NT2/D1 (cell line): ENCODE results near the gene RPS27A.
"Not testable (repeated sequence)": the region's sequence is repeated elsewhere in the genome, so short reads cannot be mapped to it uniquely, and the experiment has no call there.

ENCODE experiments used
- DNase-seq: peaks from one replicate; pipeline ENCODE4 v3.0.0-alpha.2; 2011; ENCODE audit warnings: low read depth, low spot score
- H3K27me3 ChIP-seq: 2 replicates; pipeline ENCODE4 v1.6.0; 2011; ENCODE audit warnings: mild to moderate bottlenecking; ENCODE audit not compliant: insufficient read length, insufficient read depth
- H3K36me3 ChIP-seq: 2 replicates; pipeline ENCODE4 v1.6.1; 2011; ENCODE audit warnings: mild to moderate bottlenecking, low read length, mixed read lengths; ENCODE audit not compliant: insufficient read depth, insufficient read length
- H3K4me1 ChIP-seq: 2 replicates; pipeline ENCODE4 v1.5.1; 2011; ENCODE audit not compliant: insufficient read depth, insufficient read length
- H3K4me3 ChIP-seq: 2 replicates; pipeline ENCODE4 v1.5.1; 2011; ENCODE audit warnings: low read depth; ENCODE audit not compliant: insufficient read length
- H3K9ac ChIP-seq: 2 replicates; pipeline ENCODE4 v1.6.0; 2011; ENCODE audit warnings: low read depth; ENCODE audit not compliant: insufficient read length
- H3K9me3 ChIP-seq: 2 replicates; pipeline ENCODE4 v1.5.1; 2011; ENCODE audit warnings: mild to moderate bottlenecking, low read length; ENCODE audit not compliant: insufficient read depth
- SUZ12 ChIP-seq: IDR thresholded peaks from 2 replicates; pipeline ENCODE4 v1.6.1; 2011; ENCODE audit not compliant: insufficient read length, insufficient read depth; ENCODE audit errors: extremely low read depth
- YY1 ChIP-seq: IDR thresholded peaks from 2 replicates; pipeline ENCODE4 v1.6.1; 2011; ENCODE audit not compliant: insufficient read length, insufficient read depth
- ZNF274 ChIP-seq: IDR thresholded peaks from 2 replicates; pipeline ENCODE4 v1.6.1; 2011; ENCODE audit warnings: mild to moderate bottlenecking, low read depth, low read length

RPS27A gene

DNA sequence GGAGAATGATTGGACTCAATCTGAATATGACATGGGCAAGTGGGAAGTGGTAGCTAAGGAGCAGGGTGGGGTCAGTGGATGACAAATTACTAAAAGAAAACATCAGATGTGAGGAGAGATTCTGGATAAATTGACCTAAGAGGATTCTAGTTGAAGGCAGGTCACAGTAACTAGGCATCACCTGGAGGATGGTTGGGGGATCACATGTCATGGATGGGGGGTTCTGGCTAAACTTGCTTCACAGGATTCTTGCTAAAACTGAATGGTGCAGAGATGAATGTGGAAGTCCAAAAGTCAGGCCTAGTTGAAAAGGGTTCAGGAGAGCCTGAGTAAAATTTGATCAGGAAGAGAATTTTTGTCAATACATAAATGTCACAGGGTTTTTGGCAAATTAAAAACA, 18.7 kb upstream of the RPS27A start:
- DNase-seq: no peak
- Histone ChIP-seq H3K9ac (no peak overlapping the region), H3K4me1 (no peaks in the 10 kb centered on the region), H3K27me3 (no peaks in the 10 kb centered on the region), H3K4me3 (no peak overlapping the region), H3K9me3 (no peaks in the 10 kb centered on the region), H3K36me3 (no peaks in the 10 kb centered on the region)
- TF ChIP-seq SUZ12 (no peak), YY1 (no peak), ZNF274 (no peak)

DNA sequence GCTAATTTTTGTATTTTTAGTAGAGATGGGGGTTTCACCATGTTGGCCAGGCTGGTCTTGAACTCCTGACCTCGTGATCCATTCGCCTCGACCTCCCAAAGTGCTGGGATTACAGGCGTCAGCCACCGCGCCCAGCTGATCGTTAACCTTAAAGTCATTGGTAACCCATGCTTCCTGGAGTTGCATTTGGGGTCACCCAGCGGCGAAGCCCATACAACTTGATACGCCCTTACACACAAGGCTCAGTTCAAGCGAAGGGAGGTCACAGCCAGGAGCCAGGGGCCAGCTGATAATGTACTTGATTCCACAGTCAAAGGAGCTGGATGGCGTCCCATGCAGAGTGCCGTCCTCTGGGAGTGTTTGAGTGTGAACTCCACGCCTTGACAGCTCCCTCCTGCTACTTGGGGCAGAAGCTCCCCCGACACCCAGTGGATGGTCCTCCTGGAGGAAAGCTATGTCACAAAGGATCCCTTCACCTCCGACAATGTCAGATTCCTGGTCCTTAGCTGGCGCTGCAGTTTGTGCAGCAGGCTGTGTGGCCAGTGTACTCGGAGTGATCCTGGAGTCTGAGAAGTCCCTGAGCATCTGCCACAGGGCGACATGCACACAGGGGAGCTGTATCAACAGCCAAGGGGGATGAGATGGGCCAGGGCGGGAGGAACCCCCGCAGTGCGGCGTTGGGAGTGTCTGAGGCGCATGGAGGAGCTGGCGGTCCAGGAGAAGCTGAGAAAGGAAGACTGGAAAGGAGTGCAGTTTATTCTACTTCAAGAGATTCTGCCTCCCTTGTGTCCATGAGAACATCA, 8.3 kb upstream of the RPS27A start:
- peaks cover 19% of the 10 kb centered on the region for H3K36me3 ChIP-seq
- no peak overlapping the region for H3K4me3 ChIP-seq
- TF ChIP-seq ZNF274: no peak
- no peak for TF ChIP-seq SUZ12
- TF ChIP-seq YY1: no peak
- H3K27me3 ChIP-seq: no peaks in the 10 kb centered on the region
- H3K9me3 ChIP-seq: no peaks in the 10 kb centered on the region
- peaks cover 4% of the 10 kb centered on the region for H3K4me1 ChIP-seq
- H3K9ac ChIP-seq: peak overlapping the region; percentile 42
- DNase-seq: no peak

DNA sequence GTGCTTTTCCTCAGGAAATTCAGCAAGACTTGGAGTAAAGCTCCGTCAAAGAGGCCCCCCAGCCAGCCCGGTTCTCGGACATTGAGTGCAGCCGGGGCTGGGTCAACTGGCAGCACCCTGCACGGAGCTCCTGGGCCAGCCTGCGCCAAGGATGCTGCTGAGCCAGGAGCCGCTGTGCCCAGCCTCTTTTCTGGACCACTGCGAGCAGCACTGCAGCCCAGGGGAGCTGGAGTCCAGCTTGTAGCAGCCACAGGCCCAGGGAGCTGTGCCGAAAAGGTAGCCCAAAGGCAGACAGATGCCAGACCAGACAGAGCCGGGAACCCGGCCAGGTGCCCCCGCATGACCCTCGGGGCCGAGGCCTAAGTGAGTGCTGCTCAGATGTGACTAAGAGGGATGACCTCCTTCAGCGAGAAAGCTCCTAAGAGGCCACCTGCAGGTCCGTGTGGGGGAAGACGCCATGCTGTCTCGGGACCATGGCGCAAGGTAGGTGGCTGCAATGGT, 7.7 kb upstream of the RPS27A start:
- TF ChIP-seq YY1 (no peak), ZNF274 (no peak), SUZ12 (no peak)
- no peaks in the 10 kb centered on the region for H3K27me3 ChIP-seq
- H3K4me1 ChIP-seq: peaks cover 4% of the 10 kb centered on the region
- peaks cover 23% of the 10 kb centered on the region for H3K36me3 ChIP-seq
- DNase-seq: no peak
- no peaks in the 10 kb centered on the region for H3K9me3 ChIP-seq
- no peak overlapping the region for H3K4me3 ChIP-seq
- no peak overlapping the region for H3K9ac ChIP-seq

DNA sequence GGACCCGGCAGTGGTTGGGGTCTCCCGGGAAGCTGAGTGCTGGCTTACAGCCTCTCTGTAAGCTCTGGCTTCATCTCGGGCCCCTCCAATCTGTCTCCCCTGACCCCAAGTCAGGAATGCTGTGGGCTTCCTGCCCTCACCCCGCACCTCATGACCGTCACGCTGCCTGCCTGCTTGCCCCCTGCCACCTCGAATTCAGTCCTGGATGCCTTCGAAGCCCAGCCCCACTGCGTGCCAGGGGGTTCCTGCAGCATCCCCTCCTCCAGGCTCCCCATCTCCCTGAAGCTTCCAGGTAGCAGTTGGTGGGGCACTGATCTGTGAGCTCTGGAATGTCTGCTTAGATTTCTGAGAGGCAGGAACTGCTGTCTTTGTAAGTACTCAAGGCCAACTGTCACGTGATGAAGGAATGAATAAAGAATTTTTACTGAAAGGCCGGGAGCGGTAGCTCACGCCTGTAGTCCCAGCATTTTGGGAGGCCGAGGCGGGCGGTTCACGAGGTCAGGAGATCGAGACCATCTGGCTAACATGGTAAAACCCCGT, 6.9 kb upstream of the RPS27A start:
- Histone ChIP-seq H3K4me3 (no peak overlapping the region), H3K27me3 (no peaks in the 10 kb centered on the region), H3K9me3 (no peaks in the 10 kb centered on the region), H3K36me3 (peaks cover 28% of the 10 kb centered on the region), H3K9ac (no peak overlapping the region), H3K4me1 (peaks cover 4% of the 10 kb centered on the region)
- TF ChIP-seq SUZ12 (no peak), YY1 (no peak), ZNF274 (no peak)
- DNase-seq: peak; percentile 38

DNA sequence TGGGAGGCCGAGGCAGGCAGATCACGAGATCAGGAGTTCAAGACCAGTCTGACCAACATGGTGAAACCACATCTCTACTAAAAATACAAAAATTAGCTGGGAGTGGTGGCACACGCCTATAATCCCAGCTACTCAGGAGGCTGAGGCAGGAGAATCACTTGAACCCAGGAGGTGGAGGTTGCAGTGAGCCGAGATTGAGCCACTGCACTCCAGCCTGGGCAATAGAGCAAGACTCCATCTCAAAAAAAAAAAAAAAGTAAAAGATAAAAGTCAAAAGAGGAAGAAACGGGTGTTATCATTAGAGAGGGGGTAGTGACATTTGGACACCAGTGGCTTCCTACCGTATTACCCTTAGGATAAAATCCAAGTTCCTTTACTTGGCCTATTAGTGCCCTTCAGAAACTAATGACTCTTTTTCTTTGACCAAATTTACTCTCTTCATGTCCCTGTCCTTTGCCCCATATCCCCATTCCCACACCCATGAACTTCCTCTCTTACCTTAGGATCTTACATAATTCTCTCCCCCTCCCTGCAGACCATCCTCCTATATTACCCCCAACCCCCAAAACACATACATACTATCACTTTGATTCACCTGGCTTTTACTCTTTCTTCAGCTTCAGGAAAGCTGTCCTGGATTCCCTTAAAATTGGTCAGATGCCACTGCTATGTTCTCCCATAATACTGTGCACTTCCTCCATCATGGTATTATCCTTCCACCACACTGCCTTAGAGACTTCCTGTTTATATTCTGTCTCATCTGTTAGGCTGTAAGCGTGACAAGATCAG, 4.9 kb upstream of the RPS27A start:
- not testable (repeated sequence) for H3K27me3 ChIP-seq, H3K9me3 ChIP-seq, H3K4me1 ChIP-seq, H3K4me3 ChIP-seq, H3K9ac ChIP-seq, DNase-seq
- peaks cover 28% of the 10 kb centered on the region for H3K36me3 ChIP-seq

DNA sequence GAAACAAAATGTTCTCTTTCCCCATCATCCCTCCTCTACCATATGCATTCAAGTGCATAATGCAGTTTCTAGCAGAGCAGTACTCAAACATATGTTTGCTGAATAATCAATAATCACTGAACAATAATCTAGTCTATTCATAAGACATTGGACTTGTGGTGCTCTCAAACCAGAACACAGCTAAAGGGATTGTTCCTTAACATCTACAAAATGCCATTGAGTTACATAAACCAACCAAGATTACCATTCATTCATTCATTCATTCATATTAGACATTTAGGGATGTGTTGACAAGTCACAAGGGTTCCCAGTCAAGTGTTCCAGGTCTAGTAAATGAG, 4.3 kb upstream of the RPS27A start:
- Histone ChIP-seq H3K36me3 (peaks cover 32% of the 10 kb centered on the region), H3K4me1 (peaks cover 4% of the 10 kb centered on the region), H3K9me3 (no peaks in the 10 kb centered on the region), H3K4me3 (no peak overlapping the region), H3K27me3 (no peaks in the 10 kb centered on the region), H3K9ac (no peak overlapping the region)
- DNase-seq: no peak
- TF ChIP-seq ZNF274 (no peak), YY1 (no peak), SUZ12 (no peak)

DNA sequence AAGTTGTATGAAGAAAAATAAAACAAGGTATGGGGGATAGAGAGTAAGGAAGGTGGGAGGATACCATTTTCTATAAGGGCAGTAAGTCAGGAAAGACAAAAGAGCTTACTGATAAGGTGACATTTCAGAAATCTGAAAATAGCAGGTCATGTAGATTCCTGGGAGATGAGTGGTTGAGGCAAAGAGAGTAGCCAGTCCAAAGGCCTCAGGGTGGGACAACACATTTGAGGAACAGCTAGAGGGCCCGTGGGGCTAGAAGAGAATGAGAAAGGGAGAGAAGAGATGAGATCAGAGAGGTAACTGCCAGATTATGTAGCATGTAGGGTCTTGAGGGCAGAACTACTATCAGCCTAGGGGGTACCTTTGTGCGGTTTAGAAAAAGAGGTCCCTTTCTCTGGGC, 3.3 kb upstream of the RPS27A start:
- H3K4me3 ChIP-seq: no peak overlapping the region
- peaks cover 39% of the 10 kb centered on the region for H3K36me3 ChIP-seq
- H3K27me3 ChIP-seq: no peaks in the 10 kb centered on the region
- TF ChIP-seq YY1 (no peak), SUZ12 (no peak), ZNF274 (no peak)
- no peak for DNase-seq
- H3K9ac ChIP-seq: no peak overlapping the region
- peaks cover 4% of the 10 kb centered on the region for H3K4me1 ChIP-seq
- H3K9me3 ChIP-seq: no peaks in the 10 kb centered on the region
